H9 (cell line): ENCODE results near the gene CIPC. TPM values are rescaled to one million over a fixed set of nuclear protein-coding genes. Genes with fewer than 3 reads are reported as not detected.
A peak's percentile ranks its signal among the peaks of the same experiment; 100 is the strongest.

Source experiments
- DNase-seq: peaks from one replicate; pipeline ENCODE4 v3.0.0-alpha.2; 2017
- H2AFZ ChIP-seq: one replicate; pipeline ENCODE4 v1.6.1; 2013; ENCODE audit warnings: mild to moderate bottlenecking, low read length, control low read depth, moderate library complexity
- H2AK5ac ChIP-seq: 2 replicates; pipeline ENCODE4 v1.6.1; 2013; ENCODE audit warnings: low read length, control low read depth, mixed read lengths; ENCODE audit not compliant: insufficient read length
- H2BK120ac ChIP-seq: one replicate; pipeline ENCODE4 v1.6.1; 2013; ENCODE audit warnings: low read depth, mild to moderate bottlenecking, low read length, control low read depth, inconsistent platforms; ENCODE audit not compliant: poor library complexity, severe bottlenecking
- H2BK12ac ChIP-seq: 2 replicates; pipeline ENCODE4 v1.6.1; 2013; ENCODE audit warnings: low read length, control low read depth, mixed read lengths, low read depth; ENCODE audit not compliant: insufficient read length
- H2BK15ac ChIP-seq: 2 replicates; pipeline ENCODE4 v1.6.1; 2013; ENCODE audit warnings: low read depth, low read length, control low read depth
- H2BK20ac ChIP-seq: one replicate; pipeline ENCODE4 v1.6.1; 2013; ENCODE audit warnings: low read depth, mild to moderate bottlenecking, low read length, control low read depth, inconsistent platforms; ENCODE audit not compliant: poor library complexity, severe bottlenecking
- H2BK5ac ChIP-seq: 2 replicates; pipeline ENCODE4 v1.6.1; 2013; ENCODE audit warnings: low read length, control low read depth, mixed read lengths; ENCODE audit not compliant: insufficient read length
- H3K14ac ChIP-seq: 2 replicates; pipeline ENCODE4 v1.6.1; 2013; ENCODE audit warnings: low read length, control low read depth; ENCODE audit not compliant: insufficient read depth
- H3K18ac ChIP-seq: 2 replicates; pipeline ENCODE4 v1.6.1; 2013; ENCODE audit warnings: low read depth, mild to moderate bottlenecking, mixed read lengths, low read length, control low read depth; ENCODE audit not compliant: insufficient read length
- H3K23ac ChIP-seq: 2 replicates; pipeline ENCODE4 v1.6.1; 2013; ENCODE audit warnings: low read length, control low read depth, mixed read lengths, low read depth; ENCODE audit not compliant: insufficient read length
- H3K23me2 ChIP-seq: 2 replicates; pipeline ENCODE4 v1.6.1; 2013; ENCODE audit warnings: low read depth, mild to moderate bottlenecking, mixed read lengths, low read length, control low read depth; ENCODE audit not compliant: insufficient read length, poor library complexity, severe bottlenecking
- H3K27ac ChIP-seq: 2 replicates; pipeline ENCODE4 v1.5.1; 2013; ENCODE audit warnings: low read length, control low read depth, mixed read lengths, low read depth; ENCODE audit not compliant: insufficient read length
- H3K27me3 ChIP-seq: 2 replicates; pipeline ENCODE4 v1.6.1; 2013; ENCODE audit warnings: low read length, control low read depth, inconsistent platforms; ENCODE audit not compliant: insufficient read depth
- H3K4ac ChIP-seq: 2 replicates; pipeline ENCODE4 v1.6.1; 2013; ENCODE audit warnings: low read depth, mild to moderate bottlenecking, control low read depth, inconsistent platforms, low read length, moderate library complexity
- H3K4me1 ChIP-seq: 2 replicates; pipeline ENCODE4 v1.6.1; 2013; ENCODE audit warnings: low read length, control low read depth, inconsistent platforms; ENCODE audit not compliant: insufficient read depth
- H3K4me2 ChIP-seq: 2 replicates; pipeline ENCODE4 v1.6.1; 2013; ENCODE audit warnings: low read length, control low read depth, mixed read lengths; ENCODE audit not compliant: insufficient read length, insufficient read depth
- H3K56ac ChIP-seq: 2 replicates; pipeline ENCODE4 v1.6.1; 2013; ENCODE audit warnings: low read depth, mild to moderate bottlenecking, mixed read lengths, low read length, control low read depth; ENCODE audit not compliant: insufficient read length
- H3K79me1 ChIP-seq: 2 replicates; pipeline ENCODE4 v1.6.1; 2013; ENCODE audit warnings: low read depth, mild to moderate bottlenecking, moderate library complexity, low read length, control low read depth, inconsistent platforms; ENCODE audit not compliant: insufficient read depth, poor library complexity, severe bottlenecking
- H3K79me2 ChIP-seq: 2 replicates; pipeline ENCODE4 v1.6.1; 2013; ENCODE audit warnings: low read length, control low read depth, inconsistent platforms; ENCODE audit not compliant: insufficient read depth
- H3K9ac ChIP-seq: 2 replicates; pipeline ENCODE4 v1.6.1; 2013; ENCODE audit warnings: low read length, control low read depth, mixed read lengths; ENCODE audit not compliant: insufficient read length; ENCODE audit errors: extremely low read depth
- H3K9me3 ChIP-seq: one replicate; pipeline ENCODE4 v1.6.1; 2013; ENCODE audit warnings: low read depth, low read length, inconsistent platforms; ENCODE audit not compliant: control insufficient read depth
- H3T11ph ChIP-seq: one replicate; pipeline ENCODE4 v1.6.1; 2013; ENCODE audit warnings: mild to moderate bottlenecking, low read length, control low read depth, inconsistent platforms
- H4K20me1 ChIP-seq: one replicate; pipeline ENCODE4 v1.6.1; 2013; ENCODE audit not compliant: control insufficient read depth, insufficient read length, insufficient read depth
- H4K5ac ChIP-seq: 2 replicates; pipeline ENCODE4 v1.6.1; 2013; ENCODE audit warnings: low read depth, mild to moderate bottlenecking, mixed read lengths, low read length, control low read depth; ENCODE audit not compliant: insufficient read length
- H4K8ac ChIP-seq: replicated peaks from 2 replicates; pipeline ENCODE4 v1.6.1; 2013; ENCODE audit warnings: low read length, control low read depth, mixed read lengths, low read depth; ENCODE audit not compliant: insufficient read length
- H4K91ac ChIP-seq: 2 replicates; pipeline ENCODE4 v1.6.1; 2013; ENCODE audit warnings: low read depth, mild to moderate bottlenecking, moderate library complexity, mixed read lengths, low read length, control low read depth; ENCODE audit not compliant: insufficient read length
- H3K27ac Mint-ChIP-seq, 3 experiments: 2 replicates in 2 of 3; 3 replicates in 1 of 3; pipeline ENCODE4 v1.8.0; 2020 to 2021; ENCODE audit warnings: mixed read lengths in 3 of 3, mild to moderate bottlenecking in 1 of 3, moderate library complexity in 1 of 3
- H3K27me3 Mint-ChIP-seq: 2 replicates; pipeline ENCODE4 v1.8.0; 2021; ENCODE audit warnings: low read depth, mild to moderate bottlenecking, moderate library complexity, mixed read lengths
- H3K36me3 Mint-ChIP-seq, 3 experiments: 2 replicates in 2 of 3; 3 replicates in 1 of 3; pipeline ENCODE4 v1.8.0; 2020 to 2021; ENCODE audit warnings: low read depth in 3 of 3, mixed read lengths in 3 of 3; ENCODE audit not compliant: insufficient read depth in 1 of 3
- H3K4me1 Mint-ChIP-seq, 2 experiments: 2 replicates each; pipeline ENCODE4 v1.8.0; 2020; ENCODE audit warnings: mixed read lengths in 2 of 2
- H3K4me3 Mint-ChIP-seq, 2 experiments: 2 replicates in 1 of 2; 3 replicates in 1 of 2; pipeline ENCODE4 v1.8.0; 2020 to 2021; ENCODE audit warnings: mild to moderate bottlenecking in 2 of 2, mixed read lengths in 2 of 2, moderate library complexity in 1 of 2
- H3K9me3 Mint-ChIP-seq, 2 experiments: 2 replicates in 1 of 2; 3 replicates in 1 of 2; pipeline ENCODE4 v1.8.0; 2020; ENCODE audit warnings: mild to moderate bottlenecking in 2 of 2, mixed read lengths in 2 of 2, moderate library complexity in 1 of 2
- WGBS: extraction: QIAGEN DNeasy Blood & Tissue Kit; methylation state at CpG from one replicate; pipeline ENCODE4 v1.1.7; 2013; ENCODE audit warnings: missing lambda C conversion rate, low lambda C conversion rate, mixed read lengths; ENCODE audit not compliant: insufficient read length; ENCODE audit errors: extremely low coverage; 5-methylcytosine and 5-hydroxymethylcytosine counted together
- total RNA-seq: library from RNA; stranded (reverse); gene quantifications from 2 replicates; pipeline ENCODE4 v1.2.1, GENCODE V29; 2021
- TF ChIP-seq, protein P1 (sequence below): fragments of 200-600 bp; sonication (generic); conservative IDR thresholded peaks from 3 replicates; pipeline ENCODE4 v1.8.0; 2021; ENCODE audit warnings: antibody characterized with exemption, mild to moderate bottlenecking

The CIPC gene
- total RNA-seq, 1 experiment from 2014 or later: 23.4 TPM

DNA sequence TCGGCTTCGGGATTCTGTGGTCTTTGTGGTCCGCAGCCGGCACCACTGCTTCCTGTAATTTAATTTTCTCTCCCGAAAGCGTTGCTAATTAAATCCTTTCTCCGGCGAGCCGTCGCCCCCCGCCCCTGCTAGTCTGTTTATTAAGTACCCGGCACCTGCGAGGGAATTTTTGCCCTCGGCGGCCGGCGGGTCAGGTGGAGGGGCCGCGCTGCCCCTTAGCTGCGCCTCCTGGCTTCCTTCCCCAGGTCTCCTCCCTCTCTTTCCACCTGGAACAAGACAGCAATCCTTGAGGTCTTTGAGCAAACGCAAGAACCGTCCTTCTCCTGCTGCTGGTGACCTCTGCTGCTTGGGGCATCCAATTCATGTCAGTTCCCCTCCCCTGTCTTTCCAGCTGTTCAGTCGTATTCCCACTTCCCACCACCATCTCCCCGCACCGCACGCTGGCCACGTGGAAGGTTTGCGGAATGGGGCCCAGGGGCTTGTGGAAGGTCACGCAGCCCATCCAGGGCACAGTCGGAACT is 27.3 kb downstream of the CIPC start:
- Histone ChIP-seq H3K23me2 (peaks cover 8% of the 10 kb centered on the region), H4K20me1 (no peaks in the 10 kb centered on the region), H2BK20ac (no peak overlapping the region), H3K79me2 (no peaks in the 10 kb centered on the region), H2BK5ac (no peak overlapping the region), H3K4me1 (peaks cover 15% of the 10 kb centered on the region; the same call in 1 of the 2 replicates), H3K79me1 (no peaks in the 10 kb centered on the region), H2AK5ac (no peak overlapping the region), H2BK12ac (no peak overlapping the region), H4K5ac (no peak overlapping the region), H4K91ac (no peak overlapping the region), H2AFZ (no peak overlapping the region), H4K8ac (no peak overlapping the region), H3K27ac (no peak overlapping the region), H2BK15ac (no peak overlapping the region), H3K18ac (no peak overlapping the region), H3K9me3 (no peaks in the 10 kb centered on the region), H3K4ac (no peak overlapping the region), H3T11ph (no peak overlapping the region), H3K14ac (no peak overlapping the region), H2BK120ac (no peak overlapping the region), H3K4me2 (peak overlapping the region; percentile 63), H3K56ac (no peak overlapping the region), H3K27me3 (no peaks in the 10 kb centered on the region), H3K9ac (no peak overlapping the region), H3K23ac (no peak overlapping the region)
- H3K9me3 Mint-ChIP-seq: no peaks in the 10 kb centered on the region; a peak in 2 of 5 replicates
- WGBS: no CpG with 5 or more reads among the region's 30 CpGs
- peaks cover 50 to 52% of the 10 kb centered on the region in 2 experiments for H3K4me1 Mint-ChIP-seq
- peak; percentile 44 for DNase-seq
- TF ChIP-seq, protein P1, sequence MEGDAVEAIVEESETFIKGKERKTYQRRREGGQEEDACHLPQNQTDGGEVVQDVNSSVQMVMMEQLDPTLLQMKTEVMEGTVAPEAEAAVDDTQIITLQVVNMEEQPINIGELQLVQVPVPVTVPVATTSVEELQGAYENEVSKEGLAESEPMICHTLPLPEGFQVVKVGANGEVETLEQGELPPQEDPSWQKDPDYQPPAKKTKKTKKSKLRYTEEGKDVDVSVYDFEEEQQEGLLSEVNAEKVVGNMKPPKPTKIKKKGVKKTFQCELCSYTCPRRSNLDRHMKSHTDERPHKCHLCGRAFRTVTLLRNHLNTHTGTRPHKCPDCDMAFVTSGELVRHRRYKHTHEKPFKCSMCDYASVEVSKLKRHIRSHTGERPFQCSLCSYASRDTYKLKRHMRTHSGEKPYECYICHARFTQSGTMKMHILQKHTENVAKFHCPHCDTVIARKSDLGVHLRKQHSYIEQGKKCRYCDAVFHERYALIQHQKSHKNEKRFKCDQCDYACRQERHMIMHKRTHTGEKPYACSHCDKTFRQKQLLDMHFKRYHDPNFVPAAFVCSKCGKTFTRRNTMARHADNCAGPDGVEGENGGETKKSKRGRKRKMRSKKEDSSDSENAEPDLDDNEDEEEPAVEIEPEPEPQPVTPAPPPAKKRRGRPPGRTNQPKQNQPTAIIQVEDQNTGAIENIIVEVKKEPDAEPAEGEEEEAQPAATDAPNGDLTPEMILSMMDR: peak; percentile 47; the same call in 2 of the 3 replicates
- H3K27me3 Mint-ChIP-seq: peaks cover 22% of the 10 kb centered on the region
- peaks cover 0 to 2% (median 0%) of the 10 kb centered on the region in 3 experiments; a peak in 2 of 7 replicates for H3K36me3 Mint-ChIP-seq
- peak overlapping the region; percentile 69 to 80 for H3K4me3 Mint-ChIP-seq
- peak overlapping the region in 1 of 3 experiments; percentile 61; a peak in 1 of 7 replicates for H3K27ac Mint-ChIP-seq
